Nephron (organoid): ENCODE measurements around the gene KDM5B.

Source experiments
- H3K27ac Mint-ChIP-seq, 3 experiments: 2 replicates each; pipeline ENCODE4 v1.8.0; 2020; ENCODE audit warnings: mixed read lengths in 3 of 3, mild to moderate bottlenecking in 2 of 3, moderate library complexity in 1 of 3
- H3K27me3 Mint-ChIP-seq: 2 replicates; pipeline ENCODE4 v1.8.0; 2021; ENCODE audit warnings: low read depth, mild to moderate bottlenecking, moderate library complexity, mixed read lengths
- H3K36me3 Mint-ChIP-seq: 2 replicates; pipeline ENCODE4 v1.8.0; 2020; ENCODE audit warnings: low read depth, mixed read lengths
- H3K4me1 Mint-ChIP-seq: 2 replicates; pipeline ENCODE4 v1.8.0; 2020; ENCODE audit warnings: mixed read lengths
- H3K4me3 Mint-ChIP-seq, 3 experiments: 2 replicates each; pipeline ENCODE4 v1.8.0; 2020; ENCODE audit warnings: mild to moderate bottlenecking in 3 of 3, mixed read lengths in 3 of 3, moderate library complexity in 2 of 3
- H3K9me3 Mint-ChIP-seq: 2 replicates; pipeline ENCODE4 v1.8.0; 2020; ENCODE audit warnings: mixed read lengths
- TF ChIP-seq, protein P1 (sequence below), 3 experiments: fragments of 200-600 bp; sonication (generic); IDR thresholded peaks; one replicate each; pipeline ENCODE4 v1.5.0; 2021; ENCODE audit warnings: antibody characterized with exemption in 3 of 3; ENCODE audit not compliant: unreplicated experiment in 3 of 3

Gene KDM5B

GRCh38 chr1:202805886-202806844, 2.1 kb downstream of the KDM5B start:
- Mint-ChIP-seq H3K27me3 (no peaks in the 10 kb centered on the region), H3K9me3 (no peaks in the 10 kb centered on the region), H3K36me3 (no peaks in the 10 kb centered on the region), H3K4me3 (peak overlapping the region; percentile 88 to 93 (median 92)), H3K4me1 (peaks cover 64% of the 10 kb centered on the region), H3K27ac (peak overlapping the region; percentile 83 to 97 (median 95))
- TF ChIP-seq, protein P1, sequence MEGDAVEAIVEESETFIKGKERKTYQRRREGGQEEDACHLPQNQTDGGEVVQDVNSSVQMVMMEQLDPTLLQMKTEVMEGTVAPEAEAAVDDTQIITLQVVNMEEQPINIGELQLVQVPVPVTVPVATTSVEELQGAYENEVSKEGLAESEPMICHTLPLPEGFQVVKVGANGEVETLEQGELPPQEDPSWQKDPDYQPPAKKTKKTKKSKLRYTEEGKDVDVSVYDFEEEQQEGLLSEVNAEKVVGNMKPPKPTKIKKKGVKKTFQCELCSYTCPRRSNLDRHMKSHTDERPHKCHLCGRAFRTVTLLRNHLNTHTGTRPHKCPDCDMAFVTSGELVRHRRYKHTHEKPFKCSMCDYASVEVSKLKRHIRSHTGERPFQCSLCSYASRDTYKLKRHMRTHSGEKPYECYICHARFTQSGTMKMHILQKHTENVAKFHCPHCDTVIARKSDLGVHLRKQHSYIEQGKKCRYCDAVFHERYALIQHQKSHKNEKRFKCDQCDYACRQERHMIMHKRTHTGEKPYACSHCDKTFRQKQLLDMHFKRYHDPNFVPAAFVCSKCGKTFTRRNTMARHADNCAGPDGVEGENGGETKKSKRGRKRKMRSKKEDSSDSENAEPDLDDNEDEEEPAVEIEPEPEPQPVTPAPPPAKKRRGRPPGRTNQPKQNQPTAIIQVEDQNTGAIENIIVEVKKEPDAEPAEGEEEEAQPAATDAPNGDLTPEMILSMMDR (IDR thresholded peaks at IDR 0.05; ENCODE audit: unreplicated experiment in 3 of 3), result no peak

- TF ChIP-seq, protein P1 (IDR thresholded peaks at IDR 0.05; ENCODE audit: unreplicated experiment in 3 of 3), result no peak
- no peaks in the 10 kb centered on the region for H3K9me3 Mint-ChIP-seq
- peak overlapping the region; percentile 18 to 93 (median 24) for H3K4me3 Mint-ChIP-seq
- H3K4me1 Mint-ChIP-seq, result peaks cover 60% of the 10 kb centered on the region
- peak overlapping the region; percentile 44 to 83 (median 50) for H3K27ac Mint-ChIP-seq
- H3K36me3 Mint-ChIP-seq, result peaks cover 9% of the 10 kb centered on the region
- H3K27me3 Mint-ChIP-seq, result no peaks in the 10 kb centered on the region
Measured at GRCh38 chr1:202804126-202804525, 4.1 kb downstream of the KDM5B start.

DNA sequence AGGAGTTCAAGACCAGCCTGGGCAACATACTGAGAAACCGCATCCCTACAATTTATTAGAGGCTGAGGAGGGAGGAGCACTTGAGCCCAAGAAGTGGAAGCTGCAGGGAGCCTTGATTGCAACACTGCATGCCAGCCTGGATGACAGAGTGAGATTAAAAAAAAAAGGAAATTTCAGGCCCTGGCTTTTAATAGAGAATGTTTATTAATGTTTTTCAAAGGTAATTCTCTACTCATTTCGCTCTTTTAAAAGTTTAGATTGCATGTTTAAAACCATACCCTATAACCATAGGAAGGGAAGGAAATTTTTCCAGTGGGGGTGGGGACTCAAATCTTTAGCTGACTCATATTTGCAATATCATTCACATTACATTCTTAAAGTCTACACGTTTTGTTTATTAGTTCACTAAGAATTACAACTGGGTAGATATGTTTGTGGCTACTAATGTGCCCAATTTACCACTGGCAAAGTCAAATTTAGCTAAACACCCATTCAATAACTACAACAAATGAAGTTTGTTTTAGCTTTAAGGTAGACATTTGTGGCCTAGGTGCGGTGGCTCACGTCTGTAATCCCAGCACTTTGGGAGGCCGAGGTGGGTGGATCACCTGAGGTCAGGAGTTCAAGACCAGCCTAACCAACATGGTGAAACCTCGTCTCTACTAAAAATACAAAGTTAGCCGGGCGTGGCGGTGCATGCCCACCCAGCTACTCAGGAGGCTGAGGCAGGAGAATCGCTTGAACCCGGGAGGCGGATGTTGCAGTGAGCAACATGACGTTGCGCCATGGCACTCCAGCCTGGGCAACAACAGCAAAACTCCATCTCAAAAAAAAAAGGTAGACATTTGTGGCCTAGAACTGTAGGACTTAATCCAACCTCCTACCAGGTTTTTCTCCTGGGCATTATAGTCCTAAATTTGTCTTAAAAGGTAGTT, 5.0 kb downstream of the KDM5B start:
- TF ChIP-seq, protein P1 (IDR thresholded peaks at IDR 0.05; ENCODE audit: unreplicated experiment in 3 of 3), result no peak
- H3K27ac Mint-ChIP-seq, result peak overlapping the region in 2 of 3 experiments; percentile 6 to 52
- peaks cover 51% of the 10 kb centered on the region for H3K4me1 Mint-ChIP-seq
- peak overlapping the region in 2 of 3 experiments; percentile 21 to 35 for H3K4me3 Mint-ChIP-seq
- no peaks in the 10 kb centered on the region for H3K27me3 Mint-ChIP-seq
- H3K9me3 Mint-ChIP-seq, result no peaks in the 10 kb centered on the region
- peaks cover 9% of the 10 kb centered on the region for H3K36me3 Mint-ChIP-seq

DNA sequence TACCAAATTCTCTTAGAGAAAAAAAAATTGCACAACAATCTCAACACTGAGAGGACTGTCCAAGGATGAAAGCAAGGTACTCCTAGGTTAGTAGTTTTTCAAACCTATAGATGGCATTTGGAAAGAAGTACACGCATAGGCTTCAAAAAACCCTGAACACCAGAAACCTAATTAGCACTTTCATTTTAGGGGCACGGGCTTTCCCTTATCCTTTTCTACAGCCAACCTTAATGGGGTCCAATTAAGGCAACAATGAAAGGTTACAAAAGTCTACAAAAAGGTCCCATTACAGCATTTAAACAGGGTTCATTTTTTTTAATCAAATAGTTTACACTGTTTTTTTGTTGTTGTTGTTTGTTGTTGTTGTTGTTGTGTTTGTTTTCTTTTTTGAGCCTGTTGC, 6.2 kb downstream of the KDM5B start:
- no peak overlapping the region for H3K4me3 Mint-ChIP-seq
- H3K4me1 Mint-ChIP-seq, result peaks cover 57% of the 10 kb centered on the region
- H3K9me3 Mint-ChIP-seq, result no peaks in the 10 kb centered on the region

DNA sequence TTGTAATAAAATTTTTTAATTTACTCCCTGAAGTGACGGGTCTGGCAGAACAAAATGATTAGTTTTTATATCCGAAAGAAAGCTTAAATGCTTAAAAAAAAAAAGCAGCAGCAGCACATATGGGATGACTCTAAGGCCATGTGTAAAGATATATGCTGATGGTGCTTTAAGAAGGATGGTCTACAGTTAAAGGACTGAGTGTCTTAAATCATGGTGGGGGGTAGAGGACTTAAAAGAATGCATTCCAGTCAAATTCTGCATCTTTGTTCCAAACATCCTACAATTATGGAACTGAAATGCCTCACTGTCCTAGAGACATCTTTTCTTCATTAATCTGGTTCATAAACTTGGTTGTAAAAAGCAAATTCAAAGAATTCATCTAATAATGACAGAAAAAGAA, 7.0 kb downstream of the KDM5B start:
- Mint-ChIP-seq H3K36me3 (peaks cover 9% of the 10 kb centered on the region), H3K27ac (peak overlapping the region in 2 of 3 experiments; percentile 8 to 45), H3K9me3 (no peaks in the 10 kb centered on the region), H3K27me3 (no peaks in the 10 kb centered on the region), H3K4me3 (no peak overlapping the region), H3K4me1 (peaks cover 52% of the 10 kb centered on the region)
- TF ChIP-seq, protein P1 (IDR thresholded peaks at IDR 0.05; ENCODE audit: unreplicated experiment in 3 of 3), result no peak

More for the DNA sequence above, 6.2 kb downstream of the KDM5B start:
- H3K27ac Mint-ChIP-seq, result no peak overlapping the region
- H3K27me3 Mint-ChIP-seq, result no peaks in the 10 kb centered on the region
- peaks cover 9% of the 10 kb centered on the region for H3K36me3 Mint-ChIP-seq
- TF ChIP-seq, protein P1 (IDR thresholded peaks at IDR 0.05; ENCODE audit: unreplicated experiment in 3 of 3), result no peak
